ENCODE data around the gene KCNAB1.

DNA sequence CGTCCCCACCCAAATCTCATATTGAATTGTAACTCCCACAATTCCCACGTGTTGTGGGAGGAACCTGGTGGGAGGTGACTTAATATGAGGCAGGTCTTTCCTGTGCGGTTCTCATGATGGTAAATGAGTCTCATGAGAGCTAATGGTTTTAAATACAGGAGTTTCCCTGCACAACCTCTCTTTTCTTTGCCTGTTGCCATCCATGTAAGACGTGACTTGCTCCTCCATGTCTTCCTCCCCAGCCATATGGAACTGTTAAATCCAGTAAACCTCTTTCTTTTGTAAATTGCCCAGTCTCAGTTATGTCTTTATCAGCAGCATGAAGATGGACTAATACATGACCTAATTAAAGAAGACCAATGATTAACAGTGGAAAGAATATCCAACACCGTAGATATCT is 377.9 kb downstream of the KCNAB1 start:
- TF ChIP-seq, protein P1, sequence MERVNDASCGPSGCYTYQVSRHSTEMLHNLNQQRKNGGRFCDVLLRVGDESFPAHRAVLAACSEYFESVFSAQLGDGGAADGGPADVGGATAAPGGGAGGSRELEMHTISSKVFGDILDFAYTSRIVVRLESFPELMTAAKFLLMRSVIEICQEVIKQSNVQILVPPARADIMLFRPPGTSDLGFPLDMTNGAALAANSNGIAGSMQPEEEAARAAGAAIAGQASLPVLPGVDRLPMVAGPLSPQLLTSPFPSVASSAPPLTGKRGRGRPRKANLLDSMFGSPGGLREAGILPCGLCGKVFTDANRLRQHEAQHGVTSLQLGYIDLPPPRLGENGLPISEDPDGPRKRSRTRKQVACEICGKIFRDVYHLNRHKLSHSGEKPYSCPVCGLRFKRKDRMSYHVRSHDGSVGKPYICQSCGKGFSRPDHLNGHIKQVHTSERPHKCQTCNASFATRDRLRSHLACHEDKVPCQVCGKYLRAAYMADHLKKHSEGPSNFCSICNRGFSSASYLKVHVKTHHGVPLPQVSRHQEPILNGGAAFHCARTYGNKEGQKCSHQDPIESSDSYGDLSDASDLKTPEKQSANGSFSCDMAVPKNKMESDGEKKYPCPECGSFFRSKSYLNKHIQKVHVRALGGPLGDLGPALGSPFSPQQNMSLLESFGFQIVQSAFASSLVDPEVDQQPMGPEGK (CRISPR knock-in tag; IDR thresholded peaks at IDR 0.05; ENCODE audit: borderline replicate concordance), result no peak
- TF ChIP-seq PPARA (CRISPR knock-in tag; IDR thresholded peaks at IDR 0.05; ENCODE audit: borderline replicate concordance) (no peak), ZFP30 (CRISPR knock-in tag; IDR thresholded peaks at IDR 0.05) (no peak), ZC3H10 (CRISPR knock-in tag; IDR thresholded peaks at IDR 0.05) (no peak), RARB (CRISPR knock-in tag; IDR thresholded peaks at IDR 0.05) (no peak), OSR1 (CRISPR knock-in tag; IDR thresholded peaks at IDR 0.05) (no peak), ZFP3 (CRISPR knock-in tag; IDR thresholded peaks at IDR 0.05) (no peak), GLIS3 (CRISPR knock-in tag; IDR thresholded peaks at IDR 0.05) (no peak), BACH2 (CRISPR knock-in tag; IDR thresholded peaks at IDR 0.05; ENCODE audit: borderline replicate concordance) (no peak)
- TF ChIP-seq, protein P2, sequence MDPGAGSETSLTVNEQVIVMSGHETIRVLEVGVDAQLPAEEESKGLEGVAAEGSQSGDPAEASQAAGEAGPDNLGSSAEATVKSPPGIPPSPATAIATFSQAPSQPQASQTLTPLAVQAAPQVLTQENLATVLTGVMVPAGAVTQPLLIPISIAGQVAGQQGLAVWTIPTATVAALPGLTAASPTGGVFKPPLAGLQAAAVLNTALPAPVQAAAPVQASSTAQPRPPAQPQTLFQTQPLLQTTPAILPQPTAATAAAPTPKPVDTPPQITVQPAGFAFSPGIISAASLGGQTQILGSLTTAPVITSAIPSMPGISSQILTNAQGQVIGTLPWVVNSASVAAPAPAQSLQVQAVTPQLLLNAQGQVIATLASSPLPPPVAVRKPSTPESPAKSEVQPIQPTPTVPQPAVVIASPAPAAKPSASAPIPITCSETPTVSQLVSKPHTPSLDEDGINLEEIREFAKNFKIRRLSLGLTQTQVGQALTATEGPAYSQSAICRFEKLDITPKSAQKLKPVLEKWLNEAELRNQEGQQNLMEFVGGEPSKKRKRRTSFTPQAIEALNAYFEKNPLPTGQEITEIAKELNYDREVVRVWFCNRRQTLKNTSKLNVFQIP (CRISPR knock-in tag; IDR thresholded peaks at IDR 0.05; ENCODE audit: borderline replicate concordance, low read depth), result no peak
- TF ChIP-seq, protein P3, sequence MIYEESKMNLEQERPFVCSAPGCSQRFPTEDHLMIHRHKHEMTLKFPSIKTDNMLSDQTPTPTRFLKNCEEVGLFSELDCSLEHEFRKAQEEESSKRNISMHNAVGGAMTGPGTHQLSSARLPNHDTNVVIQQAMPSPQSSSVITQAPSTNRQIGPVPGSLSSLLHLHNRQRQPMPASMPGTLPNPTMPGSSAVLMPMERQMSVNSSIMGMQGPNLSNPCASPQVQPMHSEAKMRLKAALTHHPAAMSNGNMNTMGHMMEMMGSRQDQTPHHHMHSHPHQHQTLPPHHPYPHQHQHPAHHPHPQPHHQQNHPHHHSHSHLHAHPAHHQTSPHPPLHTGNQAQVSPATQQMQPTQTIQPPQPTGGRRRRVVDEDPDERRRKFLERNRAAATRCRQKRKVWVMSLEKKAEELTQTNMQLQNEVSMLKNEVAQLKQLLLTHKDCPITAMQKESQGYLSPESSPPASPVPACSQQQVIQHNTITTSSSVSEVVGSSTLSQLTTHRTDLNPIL (CRISPR knock-in tag; IDR thresholded peaks at IDR 0.05; ENCODE audit: low read depth), result no peak
- TF ChIP-seq, protein P4, sequence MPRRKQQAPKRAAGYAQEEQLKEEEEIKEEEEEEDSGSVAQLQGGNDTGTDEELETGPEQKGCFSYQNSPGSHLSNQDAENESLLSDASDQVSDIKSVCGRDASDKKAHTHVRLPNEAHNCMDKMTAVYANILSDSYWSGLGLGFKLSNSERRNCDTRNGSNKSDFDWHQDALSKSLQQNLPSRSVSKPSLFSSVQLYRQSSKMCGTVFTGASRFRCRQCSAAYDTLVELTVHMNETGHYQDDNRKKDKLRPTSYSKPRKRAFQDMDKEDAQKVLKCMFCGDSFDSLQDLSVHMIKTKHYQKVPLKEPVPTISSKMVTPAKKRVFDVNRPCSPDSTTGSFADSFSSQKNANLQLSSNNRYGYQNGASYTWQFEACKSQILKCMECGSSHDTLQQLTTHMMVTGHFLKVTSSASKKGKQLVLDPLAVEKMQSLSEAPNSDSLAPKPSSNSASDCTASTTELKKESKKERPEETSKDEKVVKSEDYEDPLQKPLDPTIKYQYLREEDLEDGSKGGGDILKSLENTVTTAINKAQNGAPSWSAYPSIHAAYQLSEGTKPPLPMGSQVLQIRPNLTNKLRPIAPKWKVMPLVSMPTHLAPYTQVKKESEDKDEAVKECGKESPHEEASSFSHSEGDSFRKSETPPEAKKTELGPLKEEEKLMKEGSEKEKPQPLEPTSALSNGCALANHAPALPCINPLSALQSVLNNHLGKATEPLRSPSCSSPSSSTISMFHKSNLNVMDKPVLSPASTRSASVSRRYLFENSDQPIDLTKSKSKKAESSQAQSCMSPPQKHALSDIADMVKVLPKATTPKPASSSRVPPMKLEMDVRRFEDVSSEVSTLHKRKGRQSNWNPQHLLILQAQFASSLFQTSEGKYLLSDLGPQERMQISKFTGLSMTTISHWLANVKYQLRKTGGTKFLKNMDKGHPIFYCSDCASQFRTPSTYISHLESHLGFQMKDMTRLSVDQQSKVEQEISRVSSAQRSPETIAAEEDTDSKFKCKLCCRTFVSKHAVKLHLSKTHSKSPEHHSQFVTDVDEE (CRISPR knock-in tag; IDR thresholded peaks at IDR 0.05), result no peak
